ENCODE data around the gene SHROOM2.

DNA sequence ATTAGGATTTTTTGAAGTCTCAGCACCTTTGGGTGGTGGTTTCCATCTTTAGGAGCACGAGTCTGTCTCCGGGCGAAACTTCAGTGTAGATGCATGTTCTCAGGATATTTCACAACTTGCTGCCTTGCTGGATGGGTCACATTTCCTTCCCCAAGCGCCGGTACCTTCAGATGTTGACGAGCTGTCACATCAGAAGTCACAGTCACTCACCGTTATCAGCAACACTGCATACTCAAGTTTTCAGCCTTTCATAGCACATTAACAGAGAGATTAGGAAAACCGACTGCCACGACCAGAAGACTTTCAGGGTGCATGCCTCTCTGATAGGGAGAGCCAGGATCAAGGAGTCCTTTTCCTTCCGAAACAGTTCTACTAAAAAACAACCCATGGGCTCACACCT, 77.8 kb downstream of the SHROOM2 start:
- TF ChIP-seq, protein P1, sequence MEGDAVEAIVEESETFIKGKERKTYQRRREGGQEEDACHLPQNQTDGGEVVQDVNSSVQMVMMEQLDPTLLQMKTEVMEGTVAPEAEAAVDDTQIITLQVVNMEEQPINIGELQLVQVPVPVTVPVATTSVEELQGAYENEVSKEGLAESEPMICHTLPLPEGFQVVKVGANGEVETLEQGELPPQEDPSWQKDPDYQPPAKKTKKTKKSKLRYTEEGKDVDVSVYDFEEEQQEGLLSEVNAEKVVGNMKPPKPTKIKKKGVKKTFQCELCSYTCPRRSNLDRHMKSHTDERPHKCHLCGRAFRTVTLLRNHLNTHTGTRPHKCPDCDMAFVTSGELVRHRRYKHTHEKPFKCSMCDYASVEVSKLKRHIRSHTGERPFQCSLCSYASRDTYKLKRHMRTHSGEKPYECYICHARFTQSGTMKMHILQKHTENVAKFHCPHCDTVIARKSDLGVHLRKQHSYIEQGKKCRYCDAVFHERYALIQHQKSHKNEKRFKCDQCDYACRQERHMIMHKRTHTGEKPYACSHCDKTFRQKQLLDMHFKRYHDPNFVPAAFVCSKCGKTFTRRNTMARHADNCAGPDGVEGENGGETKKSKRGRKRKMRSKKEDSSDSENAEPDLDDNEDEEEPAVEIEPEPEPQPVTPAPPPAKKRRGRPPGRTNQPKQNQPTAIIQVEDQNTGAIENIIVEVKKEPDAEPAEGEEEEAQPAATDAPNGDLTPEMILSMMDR (conservative IDR thresholded peaks at IDR 0.05; ENCODE audit: low read depth, low read length), result no peak
- TF ChIP-seq MAZ (IDR thresholded peaks at IDR 0.05; ENCODE audit: borderline replicate concordance, low read depth, low read length) (no peak), RFX5 (IDR thresholded peaks at IDR 0.05; ENCODE audit: low read depth, low read length) (no peak), SMC3 (IDR thresholded peaks at IDR 0.05; ENCODE audit: low read depth, low read length) (no peak), MAFK (IDR thresholded peaks at IDR 0.05; ENCODE audit: low read depth, low read length) (no peak), POLR2A (IDR thresholded peaks at IDR 0.05; ENCODE audit: low read depth, low read length) (no peak), CHD1 (IDR thresholded peaks at IDR 0.05; ENCODE audit: low read depth, low read length) (no peak), MXI1 (IDR thresholded peaks at IDR 0.05; ENCODE audit: borderline replicate concordance, low read depth, low read length) (no peak)
- TF ChIP-seq, protein P2, sequence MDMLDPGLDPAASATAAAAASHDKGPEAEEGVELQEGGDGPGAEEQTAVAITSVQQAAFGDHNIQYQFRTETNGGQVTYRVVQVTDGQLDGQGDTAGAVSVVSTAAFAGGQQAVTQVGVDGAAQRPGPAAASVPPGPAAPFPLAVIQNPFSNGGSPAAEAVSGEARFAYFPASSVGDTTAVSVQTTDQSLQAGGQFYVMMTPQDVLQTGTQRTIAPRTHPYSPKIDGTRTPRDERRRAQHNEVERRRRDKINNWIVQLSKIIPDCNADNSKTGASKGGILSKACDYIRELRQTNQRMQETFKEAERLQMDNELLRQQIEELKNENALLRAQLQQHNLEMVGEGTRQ (IDR thresholded peaks at IDR 0.05; ENCODE audit: low read depth, low read length), result no peak
